Renal cortex interstitium (tissue), 11 donors: ENCODE data around the gene DESI2. TPM values are rescaled to one million over a fixed set of nuclear protein-coding genes. Genes with fewer than 3 reads are reported as not detected.
"Not testable (repeated sequence)": the region's sequence is repeated elsewhere in the genome, so short reads cannot be mapped to it uniquely, and the experiment has no call there.

Source experiments
- DNase-seq, 11 donors: peaks; one replicate each; pipeline ENCODE4 v3.0.0-alpha.2; 2013; ENCODE audit warnings: low read depth in 9 of 11, low spot score in 4 of 11; ENCODE audit errors: extremely low read depth in 1 of 11
- polyA plus RNA-seq, 3 donors: library from polyadenylated mRNA; unstranded; fragments of 120-200 nt; gene quantifications; one replicate each; pipeline ENCODE4 v1.2.1, GENCODE V29; 2013; ENCODE audit not compliant: insufficient read length in 3 of 3

DESI2 gene
- polyA plus RNA-seq, 3 donors: 43.5 to 54.3 (median 46.9) TPM

DNA sequence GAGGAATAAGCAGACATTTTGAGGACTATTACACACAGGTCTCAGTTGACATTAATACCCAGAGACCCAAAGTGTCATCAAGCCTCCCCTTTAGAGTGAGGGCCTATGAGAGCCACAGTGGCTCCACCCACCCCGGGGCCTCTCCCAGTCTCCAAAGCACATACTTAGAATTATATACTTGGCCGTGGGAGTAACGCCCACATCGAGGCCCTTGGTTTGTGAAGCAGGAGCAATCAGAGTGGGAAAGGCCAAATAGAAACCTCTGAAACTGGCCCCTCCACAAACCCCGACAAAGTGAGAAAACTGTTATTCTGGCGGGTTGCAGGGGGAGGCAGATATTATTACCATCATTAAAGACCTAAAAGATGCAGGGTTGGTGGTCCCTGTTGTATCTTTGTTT is 7.0 kb upstream of the DESI2 start:
- DNase-seq: no peak

GRCh38 chr1:244647819-244648218 is 5.1 kb upstream of the DESI2 start:
- DNase-seq: no peak

GRCh38 chr1:244651956-244652622 is 837 bp upstream of the DESI2 start:
- peak in 1 of 11 donors; percentile 3 for DNase-seq

- peak in 2 of 11 donors; percentile 8 to 29 for DNase-seq
Measured at GRCh38 chr1:244653439-244654107, 647 bp downstream of the DESI2 start.

- no peak for DNase-seq
Measured at GRCh38 chr1:244654108-244655038, 1.4 kb downstream of the DESI2 start.

GRCh38 chr1:244655186-244655585 is 2.3 kb downstream of the DESI2 start:
- no peak for DNase-seq

DNA sequence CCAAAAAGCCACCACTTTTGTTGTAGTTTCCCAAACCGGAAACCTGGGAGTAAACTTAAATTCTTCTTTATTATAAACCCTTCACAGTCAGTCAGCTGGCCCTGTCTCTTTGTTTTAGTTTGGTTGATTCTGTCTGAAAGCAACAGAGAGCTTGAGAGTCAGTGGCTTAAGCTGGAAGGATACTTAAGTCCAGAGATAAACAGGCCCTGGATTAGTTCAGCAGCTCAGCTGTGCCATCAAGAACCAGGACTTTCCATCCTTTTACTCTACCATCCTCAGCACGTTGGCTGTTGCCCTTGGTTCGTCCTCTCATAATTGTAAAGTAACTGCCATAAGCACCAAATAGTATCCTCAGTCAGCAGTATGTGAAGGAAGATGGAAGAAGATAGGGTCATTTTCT is 4.5 kb downstream of the DESI2 start:
- DNase-seq: no peak

- DNase-seq: no peak
Measured at GRCh38 chr1:244659694-244660093, 6.8 kb downstream of the DESI2 start.

- DNase-seq: no peak
Measured at GRCh38 chr1:244660595-244660994, 7.7 kb downstream of the DESI2 start.

DNA sequence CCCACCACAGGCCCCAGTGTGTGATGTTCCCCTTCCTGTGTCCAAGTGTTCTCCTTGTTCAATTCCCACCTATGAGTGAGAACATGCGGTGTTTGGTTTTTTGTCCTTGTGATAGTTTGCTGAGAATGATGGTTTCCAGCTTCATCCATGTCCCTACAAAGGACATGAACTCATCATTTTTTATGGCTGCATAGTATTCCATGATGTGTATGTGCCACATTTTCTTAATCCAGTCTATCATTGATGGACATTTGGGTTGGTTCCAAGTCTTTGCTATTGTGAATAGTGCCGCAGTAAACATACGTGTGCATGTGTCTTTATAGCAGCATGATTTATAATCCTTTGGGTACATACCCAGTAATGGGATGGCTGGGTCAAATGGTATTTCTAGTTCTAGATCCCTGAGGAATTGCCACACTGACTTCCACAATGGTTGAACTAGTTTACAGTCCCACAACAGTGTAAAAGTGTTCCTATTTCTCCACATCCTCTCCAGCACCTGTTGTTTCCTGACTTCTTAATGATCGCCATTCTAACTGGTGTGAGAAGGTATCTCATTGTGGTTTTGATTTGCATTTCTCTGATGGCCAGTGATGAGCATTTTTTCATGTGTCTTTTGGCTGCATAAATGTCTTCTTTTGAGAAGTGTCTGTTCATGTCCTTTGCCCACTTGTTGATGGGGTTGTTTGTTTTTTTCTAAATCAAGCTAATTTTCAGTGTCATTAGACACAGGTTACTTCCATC is 8.8 kb downstream of the DESI2 start:
- DNase-seq: not testable (repeated sequence)

- DNase-seq: no peak
Measured at GRCh38 chr1:244662599-244662998, 9.7 kb downstream of the DESI2 start.

DNA sequence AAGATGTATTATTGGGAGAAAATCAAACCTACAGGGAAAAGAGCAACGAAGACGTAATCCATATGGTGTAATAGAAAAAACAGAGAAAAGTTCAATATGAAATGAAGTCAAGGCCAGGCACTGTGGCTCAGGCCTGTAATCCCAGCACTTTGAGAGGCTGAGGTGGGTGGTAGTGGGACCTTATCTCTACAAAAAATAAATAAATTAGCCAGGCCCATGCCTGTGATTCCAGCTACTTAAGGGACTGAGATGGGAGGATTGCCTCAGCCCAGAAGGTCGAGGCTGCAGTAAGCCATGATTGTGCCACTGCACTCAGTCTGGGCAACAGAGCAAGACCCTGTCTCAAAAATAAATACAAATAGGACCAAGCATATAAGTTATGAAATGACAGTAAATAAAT is 11.4 kb downstream of the DESI2 start:
- no peak for DNase-seq

DNA sequence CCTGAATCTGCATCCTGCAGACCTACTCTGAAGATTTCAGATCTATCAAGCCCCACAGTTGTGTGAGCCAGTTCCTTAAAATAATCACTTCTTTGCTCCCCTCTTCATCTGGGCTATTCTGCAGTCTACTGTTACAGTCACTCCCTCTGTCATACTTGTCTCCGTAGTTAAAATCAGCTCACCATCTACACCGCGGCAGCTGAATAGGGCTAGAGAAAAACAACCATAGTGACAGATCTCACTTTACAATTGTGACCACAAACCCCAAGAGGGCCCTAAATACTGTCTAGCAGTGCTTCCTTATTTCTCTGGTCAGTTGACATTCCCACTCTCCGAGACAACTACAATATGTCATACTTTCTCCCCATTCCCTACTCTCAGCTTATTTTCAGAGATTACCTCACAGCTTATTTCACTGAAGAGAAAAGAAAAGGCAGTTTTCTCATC is 12.9 kb downstream of the DESI2 start:
- DNase-seq: peak in 3 of 11 donors; percentile 39 to 50 (median 47)

- DNase-seq: not testable (repeated sequence)
Measured at GRCh38 chr1:244666672-244667418, 13.9 kb downstream of the DESI2 start.

GRCh38 chr1:244667797-244668196 is 14.9 kb downstream of the DESI2 start:
- DNase-seq: no peak

DNA sequence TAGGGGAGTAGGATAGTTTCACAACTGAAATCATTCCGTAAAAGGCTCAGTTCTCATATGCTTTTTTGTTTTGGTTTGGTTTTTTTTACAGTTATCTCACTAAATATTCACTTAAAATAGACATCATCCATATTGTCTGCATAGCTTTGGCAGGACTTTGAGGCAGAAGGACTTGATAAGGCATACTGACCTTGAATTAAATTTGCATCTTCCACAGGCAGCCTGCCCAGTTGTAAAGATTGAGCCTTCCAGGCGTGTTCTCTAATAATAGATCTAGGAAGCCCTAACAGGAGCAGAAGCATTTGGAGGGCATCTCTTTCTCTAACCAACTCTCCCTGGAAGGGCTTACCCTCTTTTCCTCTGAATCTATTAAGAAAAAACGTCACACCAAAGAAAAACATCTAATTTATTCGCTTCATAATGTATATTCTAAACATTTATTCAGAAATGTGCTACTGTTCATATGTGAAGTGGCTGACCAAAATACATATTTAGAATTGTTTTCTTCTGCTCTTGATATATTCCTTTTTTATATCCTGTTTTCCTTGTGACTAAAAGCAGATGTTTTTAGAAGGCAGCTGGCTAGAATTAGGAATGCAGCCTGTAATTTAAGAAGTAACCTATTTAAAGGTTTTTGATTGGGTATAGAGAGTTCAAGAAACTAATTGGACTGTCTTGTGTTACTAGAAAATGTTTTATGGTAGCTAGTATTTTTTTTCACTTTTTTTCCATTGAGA is 20.2 kb downstream of the DESI2 start:
- peak in 4 of 11 donors; percentile 42 to 66 (median 49) for DNase-seq

DNA sequence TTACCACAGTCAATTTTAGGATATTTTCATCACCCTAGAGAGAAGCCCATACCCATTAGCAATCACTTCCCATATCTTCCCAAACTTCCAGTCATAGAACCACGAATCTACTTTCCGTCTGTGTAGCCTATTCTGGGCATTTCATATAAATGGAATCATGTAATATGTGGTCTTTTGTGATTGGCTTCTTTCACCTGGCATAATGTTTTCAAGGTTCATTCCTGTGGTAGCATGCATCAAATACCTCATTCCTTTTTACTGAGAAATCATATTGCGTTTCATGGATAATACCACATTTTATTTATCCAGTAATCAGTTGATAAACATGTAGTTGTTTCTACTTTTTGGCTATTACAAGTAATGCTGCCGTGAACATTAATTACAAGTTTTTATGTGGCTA is 21.5 kb downstream of the DESI2 start:
- no peak for DNase-seq

- DNase-seq: no peak
Measured at GRCh38 chr1:244675167-244675566, 22.2 kb downstream of the DESI2 start.
